ENCODE data around the gene PROS1.

GRCh38 chr3:93992207-93992606 lies 18.5 kb upstream of the PROS1 start:
- TF ChIP-seq POLR2A (IDR thresholded peaks at IDR 0.05) (no peak), CTCF (IDR thresholded peaks at IDR 0.05) (no peak)
